Neural progenitor cell (in vitro differentiated cells): ENCODE measurements around the gene H2AZ1. TPM values are rescaled to one million over a fixed set of nuclear protein-coding genes. Genes with fewer than 3 reads are reported as not detected.
"Not testable (repeated sequence)": the region's sequence is repeated elsewhere in the genome, so short reads cannot be mapped to it uniquely, and the experiment has no call there.

Source experiments
- DNase-seq: peaks from one replicate; pipeline ENCODE4 v3.0.0-alpha.2; 2016; ENCODE audit warnings: low spot score
- H2AFZ ChIP-seq: fragments of 200-600 bp; sonication (generic); replicated peaks from 2 replicates; pipeline ENCODE4 v1.6.1; 2016; ENCODE audit warnings: antibody characterized with exemption
- H3F3A ChIP-seq: fragments of 200-600 bp; sonication (generic); 2 replicates; pipeline ENCODE4 v1.6.1; 2016; ENCODE audit warnings: antibody characterized with exemption, low read depth
- H3K27ac ChIP-seq: fragments of 200-600 bp; sonication (generic); 2 replicates; pipeline ENCODE4 v1.5.1; 2016; ENCODE audit warnings: mild to moderate bottlenecking
- H3K27me3 ChIP-seq: fragments of 200-600 bp; sonication (generic); 2 replicates; pipeline ENCODE4 v1.6.1; 2016; ENCODE audit warnings: mild to moderate bottlenecking, moderate library complexity
- H3K36me3 ChIP-seq: fragments of 200-600 bp; sonication (generic); 2 replicates; pipeline ENCODE4 v1.5.1; 2016
- H3K4me1 ChIP-seq: fragments of 200-600 bp; sonication (generic); 2 replicates; pipeline ENCODE4 v1.6.1; 2016; ENCODE audit warnings: mixed run types
- H3K4me2 ChIP-seq: fragments of 200-600 bp; sonication (generic); 2 replicates; pipeline ENCODE4 v1.6.1; 2016
- H3K4me3 ChIP-seq: fragments of 200-600 bp; sonication (generic); 2 replicates; pipeline ENCODE4 v1.5.1; 2016
- H3K79me2 ChIP-seq: fragments of 200-600 bp; sonication (generic); 2 replicates; pipeline ENCODE4 v1.6.1; 2016; ENCODE audit warnings: low read depth
- H3K9ac ChIP-seq: fragments of 200-600 bp; sonication (generic); 2 replicates; pipeline ENCODE4 v1.6.1; 2016
- H3K9me3 ChIP-seq: fragments of 200-600 bp; sonication (generic); 2 replicates; pipeline ENCODE4 v1.5.1; 2016; ENCODE audit warnings: low read depth
- H4K20me1 ChIP-seq: fragments of 200-600 bp; sonication (generic); 2 replicates; pipeline ENCODE4 v1.6.1; 2016; ENCODE audit warnings: low read depth
- H3K27ac Mint-ChIP-seq: 3 replicates; pipeline ENCODE4 v1.8.0; 2021; ENCODE audit warnings: mixed read lengths
- H3K27me3 Mint-ChIP-seq: 2 replicates; pipeline ENCODE4 v1.8.0; 2022; ENCODE audit warnings: low read depth, mild to moderate bottlenecking, inconsistent platforms, moderate library complexity, mixed read lengths; ENCODE audit not compliant: insufficient read depth
- H3K36me3 Mint-ChIP-seq: 3 replicates; pipeline ENCODE4 v1.8.0; 2021; ENCODE audit warnings: mixed read lengths
- H3K4me1 Mint-ChIP-seq: 3 replicates; pipeline ENCODE4 v1.8.0; 2021; ENCODE audit warnings: mixed read lengths
- H3K4me3 Mint-ChIP-seq: 3 replicates; pipeline ENCODE4 v1.8.0; 2021; ENCODE audit warnings: mild to moderate bottlenecking, moderate library complexity, mixed read lengths
- H3K9me3 Mint-ChIP-seq: 3 replicates; pipeline ENCODE4 v1.8.0; 2020; ENCODE audit warnings: mixed read lengths
- EZH2 ChIP-seq: fragments of 200-600 bp; sonication (generic); IDR thresholded peaks from 2 replicates; pipeline ENCODE4 v1.6.1; 2017; ENCODE audit warnings: antibody characterized with exemption, mild to moderate bottlenecking, moderate library complexity
- EZH2phosphoT487 ChIP-seq: fragments of 200-600 bp; sonication (generic); IDR thresholded peaks from 2 replicates; pipeline ENCODE4 v1.6.1; 2017; ENCODE audit warnings: antibody characterized with exemption
- total RNA-seq: library from RNA; depleted of rRNA; stranded (reverse); fragments of >200 nt; gene quantifications from 2 replicates; pipeline ENCODE4 v1.2.3, GENCODE V29; 2015; ENCODE audit warnings: low replicate concordance
- TF ChIP-seq, protein P1 (sequence below): fragments of 200-600 bp; sonication (generic); IDR thresholded peaks from 2 replicates; pipeline ENCODE4 v1.5.1; 2017; ENCODE audit warnings: antibody characterized with exemption, mild to moderate bottlenecking

The H2AZ1 gene
- total RNA-seq, 1 donor from 2014 or later = 1,004 TPM

DNA sequence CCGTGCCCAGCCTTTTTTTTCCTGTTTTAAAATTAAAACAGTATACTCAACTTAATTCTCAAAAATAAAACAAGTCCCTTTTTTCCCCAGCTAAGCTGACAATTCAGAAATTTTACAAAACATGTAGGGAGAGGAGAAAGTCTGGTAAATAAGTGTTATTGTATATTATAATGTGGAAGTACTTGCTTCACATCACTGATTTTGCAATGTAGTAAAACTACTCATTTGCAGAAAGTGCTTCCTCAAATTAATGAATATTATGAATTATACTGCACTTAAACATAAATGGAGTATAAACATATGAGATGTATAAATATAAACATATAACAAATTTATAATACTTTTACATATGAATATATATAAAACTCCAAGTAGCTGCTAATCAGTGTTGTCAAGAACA, 11.6 kb upstream of the H2AZ1 start:
- H3K4me1 Mint-ChIP-seq = no peaks in the 10 kb centered on the region
- H3K27me3 Mint-ChIP-seq = no peaks in the 10 kb centered on the region
- H4K20me1 ChIP-seq = no peaks in the 10 kb centered on the region
- no peaks in the 10 kb centered on the region for H3F3A ChIP-seq
- H3K9me3 ChIP-seq = no peaks in the 10 kb centered on the region
- TF ChIP-seq EZH2phosphoT487 (no peak), EZH2 (no peak)
- TF ChIP-seq, protein P1, sequence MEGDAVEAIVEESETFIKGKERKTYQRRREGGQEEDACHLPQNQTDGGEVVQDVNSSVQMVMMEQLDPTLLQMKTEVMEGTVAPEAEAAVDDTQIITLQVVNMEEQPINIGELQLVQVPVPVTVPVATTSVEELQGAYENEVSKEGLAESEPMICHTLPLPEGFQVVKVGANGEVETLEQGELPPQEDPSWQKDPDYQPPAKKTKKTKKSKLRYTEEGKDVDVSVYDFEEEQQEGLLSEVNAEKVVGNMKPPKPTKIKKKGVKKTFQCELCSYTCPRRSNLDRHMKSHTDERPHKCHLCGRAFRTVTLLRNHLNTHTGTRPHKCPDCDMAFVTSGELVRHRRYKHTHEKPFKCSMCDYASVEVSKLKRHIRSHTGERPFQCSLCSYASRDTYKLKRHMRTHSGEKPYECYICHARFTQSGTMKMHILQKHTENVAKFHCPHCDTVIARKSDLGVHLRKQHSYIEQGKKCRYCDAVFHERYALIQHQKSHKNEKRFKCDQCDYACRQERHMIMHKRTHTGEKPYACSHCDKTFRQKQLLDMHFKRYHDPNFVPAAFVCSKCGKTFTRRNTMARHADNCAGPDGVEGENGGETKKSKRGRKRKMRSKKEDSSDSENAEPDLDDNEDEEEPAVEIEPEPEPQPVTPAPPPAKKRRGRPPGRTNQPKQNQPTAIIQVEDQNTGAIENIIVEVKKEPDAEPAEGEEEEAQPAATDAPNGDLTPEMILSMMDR = no peak
- DNase-seq = no peak
- H2AFZ ChIP-seq = no peak overlapping the region
- no peak overlapping the region for H3K4me3 ChIP-seq
- H3K79me2 ChIP-seq = no peaks in the 10 kb centered on the region
- H3K4me3 Mint-ChIP-seq = no peak overlapping the region
- no peaks in the 10 kb centered on the region for H3K36me3 Mint-ChIP-seq
- no peak overlapping the region for H3K4me2 ChIP-seq
- H3K27ac ChIP-seq = no peak overlapping the region
- H3K27ac Mint-ChIP-seq = no peak overlapping the region
- no peaks in the 10 kb centered on the region for H3K4me1 ChIP-seq
- no peaks in the 10 kb centered on the region for H3K36me3 ChIP-seq
- no peaks in the 10 kb centered on the region for H3K27me3 ChIP-seq
- H3K9ac ChIP-seq = no peak overlapping the region
- peaks cover 2% of the 10 kb centered on the region for H3K9me3 Mint-ChIP-seq

DNA sequence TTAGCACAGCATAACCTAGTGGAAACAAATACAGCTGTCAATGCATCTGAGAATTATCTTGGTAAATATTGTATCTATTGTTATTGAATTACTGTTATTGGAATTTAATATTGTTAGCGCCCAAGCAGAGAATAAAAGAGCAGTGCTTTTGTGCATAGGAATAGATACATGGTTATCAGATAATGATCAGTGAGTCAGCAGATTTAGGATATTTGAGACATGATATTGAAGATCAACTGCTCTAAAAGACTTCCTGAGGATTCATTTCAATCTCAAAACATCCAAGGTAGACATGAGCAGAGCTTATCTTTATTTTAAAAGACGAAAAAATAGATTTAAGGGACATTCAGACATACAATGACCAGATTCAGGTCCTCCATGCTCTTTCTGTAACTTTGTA, 10.6 kb upstream of the H2AZ1 start:
- Histone ChIP-seq H3K36me3 (no peaks in the 10 kb centered on the region), H3K4me2 (no peak overlapping the region), H3K4me3 (no peak overlapping the region), H2AFZ (no peak overlapping the region), H4K20me1 (no peaks in the 10 kb centered on the region), H3K9ac (no peak overlapping the region), H3K27me3 (no peaks in the 10 kb centered on the region), H3K4me1 (no peaks in the 10 kb centered on the region), H3K27ac (no peak overlapping the region), H3K9me3 (no peaks in the 10 kb centered on the region), H3F3A (no peaks in the 10 kb centered on the region), H3K79me2 (no peaks in the 10 kb centered on the region)
- H3K36me3 Mint-ChIP-seq = no peaks in the 10 kb centered on the region
- H3K4me3 Mint-ChIP-seq = no peak overlapping the region
- H3K4me1 Mint-ChIP-seq = no peaks in the 10 kb centered on the region
- TF ChIP-seq, protein P1 = no peak
- no peak for TF ChIP-seq EZH2
- H3K9me3 Mint-ChIP-seq = peaks cover 6% of the 10 kb centered on the region
- DNase-seq = no peak
- no peak overlapping the region for H3K27ac Mint-ChIP-seq
- H3K27me3 Mint-ChIP-seq = no peaks in the 10 kb centered on the region

DNA sequence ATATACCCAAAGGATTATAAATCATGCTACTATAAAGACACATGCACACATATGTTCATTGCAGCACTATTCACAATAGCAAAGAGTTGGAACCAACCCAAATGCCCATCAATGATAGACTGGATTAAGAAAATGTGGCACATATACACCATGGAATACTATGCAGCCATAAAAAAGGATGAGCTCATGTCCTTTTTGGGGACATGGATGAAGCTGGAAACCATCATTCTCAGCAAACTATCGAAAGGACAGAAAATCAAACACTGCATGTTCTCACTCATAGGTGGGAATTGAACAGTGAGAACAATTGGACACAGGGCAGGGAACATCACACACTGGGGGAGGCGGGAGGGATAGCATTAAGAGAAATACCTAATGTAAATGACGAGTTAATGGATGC, 8.1 kb upstream of the H2AZ1 start:
- H3K36me3 ChIP-seq, H3K79me2 ChIP-seq, H4K20me1 ChIP-seq, H3K4me1 ChIP-seq, H3K4me3 Mint-ChIP-seq, H3K27me3 Mint-ChIP-seq, H3K4me3 ChIP-seq, H3K27me3 ChIP-seq, H3K36me3 Mint-ChIP-seq, H3K9ac ChIP-seq, H3K27ac Mint-ChIP-seq, H3K4me2 ChIP-seq, H3K9me3 ChIP-seq, H3K9me3 Mint-ChIP-seq, H2AFZ ChIP-seq, H3K4me1 Mint-ChIP-seq, DNase-seq, H3F3A ChIP-seq, H3K27ac ChIP-seq: not testable (repeated sequence)

DNA sequence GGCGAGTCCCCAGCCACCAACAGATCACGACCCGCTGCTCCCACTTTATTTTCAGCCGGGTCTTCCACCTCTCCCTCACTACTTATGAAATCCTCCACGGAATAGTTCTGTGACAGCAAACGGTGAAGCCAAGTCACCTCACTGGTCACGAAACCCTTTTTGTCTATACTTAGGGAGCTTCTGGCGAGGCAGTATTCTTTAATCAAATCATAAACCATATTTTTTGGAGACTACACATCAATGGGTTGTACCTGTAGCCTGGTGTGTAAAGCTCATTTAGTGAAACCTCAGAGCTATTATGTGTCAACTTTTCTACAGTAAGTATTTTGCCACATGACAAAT, 809 bp upstream of the H2AZ1 start:
- H3K27ac Mint-ChIP-seq = no peak overlapping the region

More for the DNA sequence above, 809 bp upstream of the H2AZ1 start:
- no peak overlapping the region for H3K4me3 Mint-ChIP-seq
- TF ChIP-seq EZH2 = no peak
- TF ChIP-seq EZH2phosphoT487 = no peak
- TF ChIP-seq, protein P1 = no peak
- Histone ChIP-seq H2AFZ (peak overlapping the region; percentile 83), H3K36me3 (peaks cover 13% of the 10 kb centered on the region), H3K9me3 (no peaks in the 10 kb centered on the region), H3F3A (peaks cover 47% of the 10 kb centered on the region), H3K4me2 (peak overlapping the region; percentile 88), H3K27ac (peak overlapping the region; percentile 68), H3K9ac (peak overlapping the region; percentile 31), H3K4me1 (peaks cover 20% of the 10 kb centered on the region), H3K27me3 (no peaks in the 10 kb centered on the region), H3K4me3 (peak overlapping the region; percentile 92), H3K79me2 (peaks cover 35% of the 10 kb centered on the region), H4K20me1 (peaks cover 24% of the 10 kb centered on the region)
- peaks cover 4% of the 10 kb centered on the region for H3K36me3 Mint-ChIP-seq
- peaks cover 16% of the 10 kb centered on the region for H3K4me1 Mint-ChIP-seq
- no peak for DNase-seq
- peaks cover 6% of the 10 kb centered on the region for H3K27me3 Mint-ChIP-seq
- H3K9me3 Mint-ChIP-seq = peaks cover 2% of the 10 kb centered on the region
